WTC11 (cell line): Measurements from ENCODE around the gene ERBB4.

Experiments used
- PRDM15 ChIP-seq: sonication (generic); formaldehyde crosslinking; IDR thresholded peaks from 2 replicates; pipeline ENCODE4 v1.8.0; 2022; ENCODE audit warnings: missing genetic modification reagents
- USF2 ChIP-seq: sonication (generic); formaldehyde crosslinking; IDR thresholded peaks from 2 replicates; pipeline ENCODE4 v1.8.1; 2023; ENCODE audit warnings: mild to moderate bottlenecking, missing genetic modification reagents, moderate library complexity

GRCh38 chr2:211674715-211675114 lies 863.9 kb downstream of the ERBB4 start:
- TF ChIP-seq USF2 (CRISPR knock-in tag): no peak
- TF ChIP-seq PRDM15 (CRISPR knock-in tag): no peak
